Measurements from ENCODE around the gene NR2E1.

NR2E1 gene

DNA sequence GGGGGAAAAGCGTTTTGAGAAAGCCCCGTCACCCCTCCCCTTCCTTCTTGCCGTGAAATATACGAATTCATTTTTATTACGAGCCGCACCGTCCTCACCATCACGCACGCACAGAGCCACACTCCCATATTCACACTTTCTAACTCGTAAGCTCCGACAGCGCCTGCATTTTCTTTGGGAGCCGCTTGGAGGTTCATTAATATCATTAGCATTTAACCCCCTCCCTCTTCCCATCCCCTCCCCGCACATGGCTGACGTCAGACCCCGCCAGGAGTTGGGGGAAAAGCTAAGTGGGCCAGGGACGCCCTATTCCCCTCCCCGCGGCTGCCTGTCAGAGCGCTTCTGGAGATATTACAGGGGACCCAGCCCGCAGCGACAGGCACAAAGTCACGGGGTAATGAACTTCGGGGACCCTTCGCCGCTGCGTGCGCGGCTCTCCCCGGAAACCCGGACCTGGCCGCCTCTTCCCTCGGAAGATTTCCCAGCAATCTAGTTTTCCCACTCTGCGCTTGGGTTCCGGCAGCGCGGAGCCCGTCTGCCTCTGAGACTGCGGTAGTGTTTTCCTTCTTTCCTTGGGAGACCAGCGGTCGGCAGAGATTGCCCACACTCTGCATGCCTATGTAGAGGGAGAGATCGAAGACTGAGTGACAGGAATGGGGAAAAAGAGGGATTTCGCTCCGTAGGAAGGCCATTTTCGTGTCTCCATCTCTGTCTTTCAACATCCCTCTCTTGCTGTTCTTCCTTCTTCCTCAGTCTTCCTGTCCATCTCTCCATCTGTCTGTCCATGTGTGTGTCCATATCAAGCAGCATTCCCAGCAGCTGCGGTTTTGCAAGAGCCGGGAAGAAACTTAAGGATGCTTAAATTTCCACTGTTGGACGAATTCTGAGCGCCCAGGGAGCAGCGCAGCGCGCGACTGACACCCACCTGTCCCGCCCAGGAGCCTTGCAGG, at the start of gene NR2E1:
TSS of gene NR2E1 (plus strand) at position 309 of the 950 bp plus-strand sequence. CDS start 744 bp downstream, outside the sequence.
- no peak for DNase-seq (ENCODE audit: low read depth in 2 of 2)

DNA sequence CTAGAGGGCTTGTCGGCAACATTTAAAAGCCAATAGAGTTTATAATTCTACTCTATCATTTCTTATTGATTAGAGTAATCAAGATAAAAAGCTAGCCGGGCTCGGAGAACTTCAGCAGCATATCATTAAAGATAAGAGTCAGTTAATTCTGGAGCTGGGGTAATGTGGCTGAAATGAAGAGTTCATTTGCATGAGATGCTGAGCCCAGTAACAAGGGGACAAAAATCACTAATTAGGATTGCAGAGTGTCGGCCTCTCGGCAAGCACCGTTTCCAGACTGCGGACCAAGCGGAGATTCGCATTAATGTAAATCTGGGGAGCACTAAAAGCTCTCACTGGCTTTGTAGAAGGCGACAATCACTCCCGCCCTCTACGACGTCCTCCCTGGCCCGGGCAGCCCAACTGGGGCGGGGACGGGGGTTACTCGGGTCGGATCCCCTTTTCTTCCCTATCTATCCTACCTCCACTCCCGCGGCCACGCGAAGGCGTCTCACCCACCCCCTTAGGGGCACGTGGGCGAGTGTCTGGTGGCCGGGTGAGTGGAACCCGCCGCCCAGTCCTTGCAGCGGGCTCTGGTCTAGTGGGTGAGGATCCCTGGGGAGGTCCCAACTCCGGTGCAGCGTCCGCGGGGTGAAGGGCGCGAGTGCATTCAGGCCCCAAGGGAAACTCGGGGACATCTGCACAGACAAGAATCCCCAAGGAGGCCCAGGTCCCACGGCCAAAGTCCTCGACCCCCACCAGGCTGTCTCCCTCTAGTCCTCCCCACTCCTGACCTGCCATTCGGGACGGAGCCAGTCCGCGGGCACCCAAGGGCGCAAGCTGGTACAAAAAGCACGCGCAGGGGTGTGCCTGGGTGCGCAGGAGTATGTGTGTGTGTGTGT, 49.0 kb upstream of the NR2E1 start:
- DNase-seq (ENCODE audit: low read depth in 2 of 2), result no peak

DNA sequence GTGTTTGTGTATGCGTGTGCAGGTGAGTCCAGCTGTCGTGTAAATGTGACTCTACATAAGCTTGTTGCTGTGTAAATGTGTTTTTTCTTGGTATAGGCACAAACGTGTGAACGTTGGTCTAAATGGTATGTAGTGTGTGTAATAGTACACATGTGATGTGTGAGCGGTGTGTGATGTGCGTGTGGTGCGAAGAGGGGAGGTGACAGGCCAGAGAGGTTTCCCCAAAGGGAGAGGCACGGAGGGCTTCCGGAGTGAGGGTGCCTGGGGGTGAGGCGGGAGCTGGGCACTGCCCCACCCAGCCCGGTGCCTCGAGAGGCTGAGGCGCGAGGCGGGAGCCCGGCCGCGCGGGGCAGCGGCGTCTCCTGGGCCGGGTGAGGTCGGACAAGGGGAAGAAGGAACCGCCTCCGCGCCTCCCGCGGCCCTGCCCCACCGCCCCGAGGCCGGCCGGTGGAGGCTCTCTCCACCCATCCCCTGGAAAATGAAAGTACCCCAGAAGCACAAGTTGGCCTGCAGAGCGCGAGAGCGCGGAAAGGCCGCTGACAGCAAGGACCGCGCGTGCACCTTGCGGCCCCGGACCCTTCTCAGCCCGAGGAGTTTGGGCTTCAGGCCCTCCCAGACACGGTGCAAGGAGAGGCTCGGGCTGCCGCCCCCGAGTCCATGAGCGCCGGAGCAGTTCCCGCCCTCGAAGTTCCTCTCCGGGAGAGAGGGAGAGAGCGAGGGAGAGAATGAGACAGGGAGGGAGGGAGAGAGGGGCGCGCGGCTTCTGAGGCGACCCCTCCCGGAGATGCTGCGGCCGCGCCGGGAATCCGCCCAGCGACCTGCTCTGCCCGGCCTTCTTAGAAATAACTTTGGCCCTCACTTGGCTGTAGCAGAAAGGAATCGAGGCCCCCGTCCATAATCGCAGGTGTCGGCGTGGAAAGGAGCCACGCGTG, 48.1 kb upstream of the NR2E1 start:
- peak in 1 of 2 donors; percentile 14 for DNase-seq (ENCODE audit: low read depth in 2 of 2)

DNA sequence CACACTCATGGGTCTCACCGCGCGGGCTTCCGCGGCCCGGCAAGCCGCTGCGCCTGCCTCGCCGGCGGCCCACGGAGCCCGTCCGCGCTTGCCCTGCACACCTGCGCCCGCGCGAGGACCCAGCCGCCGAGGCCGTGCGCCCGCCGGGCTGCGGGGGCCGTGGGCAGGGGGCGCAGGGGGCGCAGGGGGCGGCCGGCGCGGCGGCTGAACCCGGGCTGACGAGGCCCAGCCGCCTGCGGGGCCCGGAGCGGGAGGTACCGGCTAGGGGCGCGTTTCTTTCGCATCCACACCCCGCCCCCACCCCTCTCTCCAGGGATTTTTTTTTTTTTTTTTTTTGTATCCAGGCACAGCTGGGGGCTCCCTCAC, 47.5 kb upstream of the NR2E1 start:
- DNase-seq (ENCODE audit: low read depth in 2 of 2), result no peak

DNA sequence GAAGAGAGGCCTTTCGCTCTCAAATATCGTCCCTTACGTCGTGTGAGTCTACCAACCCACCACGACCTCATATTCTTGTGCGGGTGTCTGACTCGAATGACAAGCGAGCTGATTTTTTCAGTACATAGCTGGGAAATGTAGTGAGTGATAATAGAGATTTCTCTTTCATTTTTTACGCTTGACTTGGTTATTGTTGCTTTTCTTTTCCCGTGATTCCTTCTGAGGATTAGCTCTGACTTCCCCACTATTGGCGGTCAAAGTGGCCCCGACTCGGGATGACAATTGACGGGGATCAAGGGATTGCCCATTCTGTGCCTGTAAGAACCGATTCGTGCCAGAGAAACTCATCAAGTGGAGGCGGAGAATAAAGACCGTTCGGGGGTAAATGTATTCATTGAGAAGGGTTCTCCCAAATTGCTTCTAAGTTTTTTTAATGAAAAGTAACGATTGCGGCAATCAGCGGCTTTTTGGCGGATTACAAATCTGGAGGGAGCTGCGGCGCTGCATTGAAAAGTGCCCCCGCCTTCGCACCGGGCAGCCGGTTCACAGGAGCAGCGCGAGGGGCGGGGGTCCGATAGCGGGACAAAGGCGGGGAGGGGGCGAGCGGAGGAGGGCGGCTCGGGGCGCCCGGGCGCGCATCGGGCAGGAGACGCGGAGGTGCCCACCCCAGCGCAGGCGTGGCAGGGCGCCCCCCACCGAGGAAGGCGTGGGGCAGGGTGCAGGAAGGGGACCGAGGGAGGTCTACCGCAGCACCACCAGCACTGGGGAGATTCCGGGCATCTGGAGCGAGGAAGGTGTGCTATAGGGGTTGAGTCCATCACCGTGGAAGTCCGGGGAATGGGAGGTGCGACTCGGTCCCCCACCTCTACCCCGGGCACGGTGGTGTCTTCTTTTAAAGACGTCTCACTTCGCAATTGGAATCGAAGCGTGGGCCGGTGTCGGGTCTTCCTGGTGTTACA, 46.7 kb upstream of the NR2E1 start:
- DNase-seq (ENCODE audit: low read depth in 2 of 2), result no peak

DNA sequence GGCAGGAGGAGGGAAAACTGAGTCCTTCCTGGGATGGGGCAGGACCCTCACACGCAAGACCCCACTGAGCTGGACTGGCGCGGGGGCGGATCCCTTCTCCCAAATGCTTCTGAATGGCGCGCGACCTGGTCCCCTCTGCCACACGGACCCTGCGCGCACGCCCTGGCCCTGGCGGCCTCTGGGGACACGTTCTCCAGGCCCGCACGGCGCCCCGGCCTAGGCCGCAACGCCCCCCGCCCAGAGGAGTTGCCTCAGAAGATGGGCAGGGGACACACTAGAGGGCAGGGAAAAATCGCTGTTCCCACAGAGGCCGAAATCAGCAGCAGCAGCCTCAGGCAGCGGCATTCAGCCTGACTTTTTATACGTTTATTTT, 46.1 kb upstream of the NR2E1 start:
- DNase-seq (ENCODE audit: low read depth in 2 of 2), result no peak

DNA sequence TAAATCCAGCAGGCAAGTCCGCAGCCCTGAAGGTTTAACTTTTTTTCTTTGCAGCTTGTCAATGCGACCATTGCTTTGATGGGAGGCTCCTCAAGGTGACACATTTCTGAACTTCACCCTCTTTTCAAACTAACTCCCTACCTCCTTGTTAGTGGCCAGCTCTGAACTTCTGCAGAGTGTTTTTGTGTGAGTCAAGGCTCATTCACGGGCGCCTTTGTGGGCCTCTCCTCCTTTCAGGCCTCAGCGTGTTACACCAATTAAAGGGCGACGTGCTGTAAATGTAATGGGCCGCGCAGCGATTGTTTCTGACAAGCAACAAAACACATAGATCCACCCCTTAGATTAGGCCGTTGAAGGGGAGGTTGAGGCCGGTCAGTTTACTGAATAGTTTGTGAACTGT, 45.5 kb upstream of the NR2E1 start:
- no peak for DNase-seq (ENCODE audit: low read depth in 2 of 2)

DNA sequence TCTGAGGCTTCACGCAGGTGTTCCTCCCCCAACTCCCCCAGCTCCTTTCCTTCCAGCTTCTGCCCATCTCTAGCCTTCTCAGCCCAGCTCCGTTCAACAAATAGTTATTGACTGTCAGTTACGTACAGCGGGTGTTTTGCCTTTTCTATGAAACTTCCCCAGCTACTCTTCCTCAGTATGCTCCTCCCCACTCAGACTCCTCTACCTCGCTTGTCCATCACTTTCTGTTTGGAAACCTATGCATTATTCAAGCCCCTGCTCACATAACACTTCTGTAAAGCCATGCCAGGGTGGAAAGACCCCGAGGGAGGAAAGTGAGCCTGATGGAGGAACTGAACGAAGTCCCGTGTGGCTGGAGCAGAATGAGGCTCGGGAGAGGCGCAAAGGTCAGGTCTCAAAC, 44.2 kb upstream of the NR2E1 start:
- no peak for DNase-seq (ENCODE audit: low read depth in 2 of 2)

DNA sequence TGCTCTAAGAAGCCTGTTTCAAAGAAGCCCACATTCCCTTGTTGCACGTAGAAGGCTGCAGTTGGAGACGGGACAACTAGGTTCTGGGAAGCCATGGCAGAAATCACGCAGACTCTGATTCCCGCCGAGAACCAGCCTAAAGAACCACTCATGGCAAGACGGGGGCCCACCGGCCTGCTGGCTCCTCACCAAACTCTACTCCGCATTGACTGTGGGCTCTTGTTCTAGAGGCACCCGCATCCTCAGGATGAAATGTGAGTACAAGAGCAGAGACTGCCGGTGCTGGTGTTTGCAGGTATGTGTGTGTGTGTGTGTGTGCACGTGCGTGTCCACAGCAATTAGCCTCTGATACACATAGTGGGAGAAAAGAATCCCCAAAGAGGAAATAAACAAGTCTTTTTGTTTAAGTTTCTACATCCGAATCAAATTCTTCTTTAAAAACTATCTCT, 42.3 kb upstream of the NR2E1 start:
- no peak for DNase-seq (ENCODE audit: low read depth in 2 of 2)

DNA sequence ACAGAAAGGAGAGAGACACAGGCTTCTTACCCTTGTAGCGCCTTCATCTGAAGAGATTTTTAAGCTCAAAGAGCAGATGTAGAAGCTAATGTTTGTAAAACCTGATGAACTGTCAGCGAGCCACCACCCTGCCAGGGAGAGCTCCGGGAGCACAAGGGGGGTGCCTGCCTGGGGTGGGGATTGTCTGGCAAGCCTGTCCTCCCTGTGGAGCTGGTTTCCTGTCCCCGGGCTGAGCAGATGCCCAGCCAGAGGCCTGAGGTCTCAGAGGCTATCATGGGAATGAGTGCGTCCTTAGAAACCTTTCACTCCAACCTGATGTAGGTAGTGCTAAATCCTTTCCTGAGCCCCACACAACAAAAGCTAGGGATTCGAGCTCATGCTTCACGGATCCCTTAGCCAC, 41.9 kb upstream of the NR2E1 start:
- DNase-seq (ENCODE audit: low read depth in 2 of 2), result no peak

DNA sequence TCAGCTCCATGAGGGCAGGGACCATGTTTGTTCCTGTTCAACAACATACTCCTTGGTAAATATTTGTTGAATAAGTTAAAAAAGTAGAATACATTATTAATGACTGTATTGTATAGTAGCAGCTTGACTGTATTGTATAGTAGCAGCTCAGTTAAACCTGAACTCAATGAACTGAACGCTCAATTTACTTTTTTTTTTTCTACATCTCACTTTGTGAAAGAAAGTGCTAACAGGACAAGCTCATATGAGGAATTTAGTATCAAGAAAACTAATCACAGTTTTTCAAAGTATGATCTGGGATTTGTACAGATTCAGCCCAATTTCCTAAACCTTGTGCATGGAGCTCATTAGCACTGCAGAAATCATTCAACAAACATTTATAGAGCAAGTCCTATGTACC, 38.8 kb upstream of the NR2E1 start:
- no peak for DNase-seq (ENCODE audit: low read depth in 2 of 2)

DNA sequence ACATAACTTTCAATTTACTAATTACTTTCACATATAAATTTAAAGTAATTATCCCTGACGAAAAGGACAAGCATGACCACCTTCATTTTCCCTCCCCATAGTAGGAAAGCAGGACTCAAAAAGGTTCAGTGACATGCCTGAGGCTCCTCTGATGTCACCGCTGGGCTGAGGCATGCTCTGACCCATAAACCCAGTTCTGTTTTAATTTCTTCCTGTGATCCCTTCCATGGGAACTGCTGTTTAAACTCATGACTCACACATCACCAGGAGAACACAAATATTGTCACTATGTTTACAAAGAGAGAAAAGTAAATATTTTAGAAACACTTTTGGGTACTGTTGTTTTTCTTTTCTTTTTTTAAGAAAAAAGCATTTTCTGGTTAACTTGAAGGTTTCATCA, 38.0 kb upstream of the NR2E1 start:
- no peak for DNase-seq (ENCODE audit: low read depth in 2 of 2)

DNA sequence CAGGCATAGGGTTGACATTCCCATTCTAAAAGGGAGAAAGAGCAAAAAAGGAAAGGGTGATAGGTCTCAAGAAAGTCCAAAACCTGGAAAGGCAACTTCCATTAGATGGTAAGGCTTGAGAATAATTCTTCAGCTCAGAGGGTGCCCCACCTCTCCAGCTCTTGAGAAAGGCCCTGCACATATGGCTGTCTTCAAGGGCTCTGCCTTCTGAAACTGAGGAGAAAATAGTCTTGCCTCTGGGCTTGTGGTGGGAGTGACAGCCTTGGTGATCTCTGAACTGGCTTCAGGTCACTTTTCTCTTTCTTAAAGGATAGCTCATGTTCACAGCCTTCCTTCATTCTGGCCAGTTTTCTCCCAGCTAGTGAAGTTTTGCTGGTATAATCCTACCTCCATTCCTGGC, 35.6 kb upstream of the NR2E1 start:
- DNase-seq (ENCODE audit: low read depth in 2 of 2), result no peak

DNA sequence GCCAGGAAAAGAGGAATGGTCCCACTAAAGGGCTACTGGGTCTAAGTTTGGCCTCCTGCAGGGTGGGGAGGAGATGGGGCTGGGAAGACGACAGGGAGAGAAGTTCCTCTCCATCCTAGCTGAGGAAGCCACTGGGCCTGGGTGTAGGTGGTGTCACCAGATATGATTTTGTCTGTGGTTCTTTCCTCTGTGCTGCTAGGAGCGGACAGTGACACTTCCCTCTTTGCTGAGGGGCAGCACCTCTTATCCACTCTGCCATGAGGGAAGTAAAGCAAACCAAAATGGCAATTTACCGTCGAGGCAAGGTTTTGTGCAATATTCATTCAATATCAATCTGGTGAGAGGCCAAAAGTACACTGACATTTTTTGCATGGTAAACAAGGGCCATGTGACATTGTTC, 33.0 kb upstream of the NR2E1 start:
- no peak for DNase-seq (ENCODE audit: low read depth in 2 of 2)

DNA sequence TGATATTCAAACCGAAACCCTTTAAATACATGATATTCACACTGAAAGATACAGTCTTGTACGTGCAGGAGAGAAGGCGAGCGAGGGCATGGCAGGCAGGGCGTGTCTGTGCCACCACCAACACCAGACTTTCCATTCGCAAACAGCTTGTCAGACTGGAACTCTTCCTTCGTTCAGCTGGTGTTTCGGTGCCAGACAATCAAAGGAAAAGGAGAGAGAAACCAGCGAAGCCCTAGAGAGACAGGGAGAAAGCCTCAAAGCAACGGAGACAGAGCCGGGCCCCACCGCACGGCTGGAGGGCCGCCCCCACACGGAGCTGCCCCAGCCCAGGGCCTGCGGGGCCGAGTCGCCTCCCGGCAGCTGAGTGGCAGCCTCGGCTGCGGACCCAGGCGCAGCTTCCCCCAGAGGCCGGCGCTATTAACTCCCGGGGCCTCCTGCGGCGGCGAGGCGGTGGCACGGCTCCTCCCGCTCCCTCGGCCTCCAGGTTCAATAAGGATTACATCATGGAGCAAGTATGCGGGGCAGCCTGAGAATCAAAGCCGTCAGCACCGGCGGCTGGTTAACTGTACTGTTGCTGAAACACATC, 32.1 kb upstream of the NR2E1 start:
- no peak for DNase-seq (ENCODE audit: low read depth in 2 of 2)

DNA sequence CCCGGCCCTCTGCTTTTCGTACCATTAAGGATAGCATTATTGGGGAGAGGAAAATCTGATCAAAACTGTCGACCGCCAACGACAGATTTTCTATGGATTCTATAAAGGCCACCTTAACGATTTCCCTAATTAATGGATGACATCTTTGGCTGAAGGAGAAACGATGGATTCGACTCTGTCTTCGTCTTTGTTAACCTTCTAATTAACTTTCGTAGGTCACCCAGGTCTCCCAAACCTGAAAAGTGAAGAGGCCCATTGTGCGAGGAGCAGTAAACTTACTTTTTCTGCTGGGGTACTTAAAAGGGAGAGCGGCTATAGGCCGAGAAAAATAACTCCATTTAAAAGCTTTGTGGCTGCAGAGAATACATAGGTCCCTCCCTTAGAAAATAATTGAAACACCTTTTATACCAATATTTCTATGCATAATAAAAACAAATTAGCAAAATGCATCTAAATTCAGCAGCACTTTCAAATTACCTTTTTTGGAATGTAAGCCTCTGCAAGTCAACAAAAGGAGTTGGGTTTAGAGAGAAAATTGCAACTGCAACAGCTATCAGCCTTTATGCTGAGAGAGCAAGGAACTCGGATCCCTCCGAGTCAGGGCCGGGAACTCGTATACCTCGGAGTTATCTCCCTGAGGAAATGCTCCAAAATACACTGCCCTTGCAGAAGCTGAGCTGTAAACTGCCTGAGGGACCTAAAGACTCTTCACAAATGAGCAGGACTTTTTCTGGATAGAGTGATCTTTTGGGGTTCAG, 31.4 kb upstream of the NR2E1 start:
- no peak for DNase-seq (ENCODE audit: low read depth in 2 of 2)

DNA sequence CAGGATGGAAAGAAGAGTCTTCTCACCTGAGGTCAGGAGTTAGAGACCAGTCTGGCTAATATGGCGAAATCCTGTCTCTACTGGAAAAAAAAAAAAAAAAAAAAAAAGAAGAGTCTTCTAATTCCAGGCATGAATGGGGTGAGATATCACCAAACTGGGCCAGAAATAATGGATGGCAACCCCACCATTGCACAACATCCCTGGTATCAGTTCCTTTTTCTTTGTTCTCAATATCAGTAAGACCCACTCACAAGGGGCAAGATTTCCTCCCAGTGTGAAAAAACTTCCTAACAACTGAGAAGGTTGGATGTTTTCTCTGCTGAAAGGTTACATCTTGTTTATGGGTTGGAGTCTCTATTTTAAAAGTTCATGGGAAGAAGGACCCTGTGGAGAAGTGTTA, 23.6 kb upstream of the NR2E1 start:
- no peak for DNase-seq (ENCODE audit: low read depth in 2 of 2)

DNA sequence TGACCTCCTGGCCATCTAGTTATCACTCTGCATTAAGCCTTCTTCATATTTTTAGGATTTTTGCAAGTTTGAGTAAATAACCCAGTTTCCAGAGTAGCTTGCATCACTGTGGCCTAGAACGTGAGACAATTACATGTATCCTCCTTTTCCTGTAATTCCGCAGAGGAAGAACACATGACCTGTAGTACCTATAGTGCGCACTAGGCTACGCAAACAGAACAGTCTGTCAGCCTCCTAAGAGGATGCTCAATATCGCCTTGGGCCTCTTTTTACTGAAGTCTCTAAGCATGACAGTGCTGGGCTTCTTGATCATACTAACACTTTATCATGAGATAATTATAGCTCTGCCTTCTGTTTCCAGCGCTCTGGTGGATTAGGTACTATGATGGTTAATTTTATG, 20.2 kb upstream of the NR2E1 start:
- no peak for DNase-seq (ENCODE audit: low read depth in 2 of 2)

DNA sequence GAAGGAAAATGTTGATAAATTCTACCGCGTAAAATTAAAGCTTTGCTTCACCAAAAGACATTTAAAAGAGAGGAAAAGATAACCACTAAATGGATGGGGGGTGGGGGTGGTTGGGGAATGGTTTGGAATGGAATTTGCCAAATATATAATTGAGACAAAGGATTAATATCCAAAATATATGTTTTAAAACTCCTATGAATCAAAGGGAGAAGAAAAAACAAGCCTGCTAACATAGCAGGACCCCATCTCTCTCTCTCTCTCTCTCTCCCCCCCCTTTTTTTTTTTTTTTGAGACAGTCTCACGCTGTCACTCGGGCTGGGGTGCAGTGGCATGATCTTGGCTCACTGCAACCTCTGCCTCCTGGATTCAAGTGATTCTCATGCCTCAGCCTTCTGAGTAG, 13.4 kb upstream of the NR2E1 start:
- no peak for DNase-seq (ENCODE audit: low read depth in 2 of 2)
